Suprapubic skin (tissue), 4 donors: ENCODE measurements around the gene GINS1.

Experiments
- POLR2A ChIP-seq, 2 donors: fragments of 450-650 bp; IDR thresholded peaks; one replicate each; pipeline ENCODE4 v1.6.1; 2017; ENCODE audit warnings: antibody characterized with exemption in 2 of 2, mild to moderate bottlenecking in 2 of 2, moderate library complexity in 2 of 2
- POLR2AphosphoS5 ChIP-seq, 3 donors: sonication (generic); formaldehyde crosslinking; IDR thresholded peaks; one replicate each; pipeline ENCODE4 v1.6.1; 2017; ENCODE audit warnings: antibody characterized with exemption in 3 of 3
- TF ChIP-seq, protein P1 (sequence below), 2 donors: fragments of 200-600 bp in 1 of 2; fragments of 450-650 bp in 1 of 2; sonication (generic) in 1 of 2; IDR thresholded peaks; one replicate each; pipeline ENCODE4 v1.5.1; 2016 to 2019; ENCODE audit warnings: antibody characterized with exemption in 2 of 2, mild to moderate bottlenecking in 1 of 2, moderate library complexity in 1 of 2

DNA sequence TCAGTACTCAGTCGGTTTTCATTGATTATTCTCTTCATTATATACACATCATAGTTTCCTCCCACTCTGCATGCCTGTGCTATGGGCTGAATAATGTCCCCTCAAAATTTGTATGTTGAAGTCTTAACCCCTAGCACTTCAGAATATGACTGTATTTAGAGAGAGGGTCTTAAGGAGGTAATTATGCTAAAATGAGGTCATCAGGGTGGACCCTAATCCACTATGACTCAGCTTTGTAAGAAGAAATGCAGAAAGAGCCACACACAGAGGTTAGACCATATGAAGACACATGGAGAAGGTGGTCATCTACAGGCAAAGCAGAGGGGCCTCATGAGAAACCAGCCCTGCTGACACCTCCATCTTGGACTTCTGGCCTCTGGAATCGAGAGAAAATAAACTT lies 32.6 kb upstream of the GINS1 start:
- TF ChIP-seq, protein P1, sequence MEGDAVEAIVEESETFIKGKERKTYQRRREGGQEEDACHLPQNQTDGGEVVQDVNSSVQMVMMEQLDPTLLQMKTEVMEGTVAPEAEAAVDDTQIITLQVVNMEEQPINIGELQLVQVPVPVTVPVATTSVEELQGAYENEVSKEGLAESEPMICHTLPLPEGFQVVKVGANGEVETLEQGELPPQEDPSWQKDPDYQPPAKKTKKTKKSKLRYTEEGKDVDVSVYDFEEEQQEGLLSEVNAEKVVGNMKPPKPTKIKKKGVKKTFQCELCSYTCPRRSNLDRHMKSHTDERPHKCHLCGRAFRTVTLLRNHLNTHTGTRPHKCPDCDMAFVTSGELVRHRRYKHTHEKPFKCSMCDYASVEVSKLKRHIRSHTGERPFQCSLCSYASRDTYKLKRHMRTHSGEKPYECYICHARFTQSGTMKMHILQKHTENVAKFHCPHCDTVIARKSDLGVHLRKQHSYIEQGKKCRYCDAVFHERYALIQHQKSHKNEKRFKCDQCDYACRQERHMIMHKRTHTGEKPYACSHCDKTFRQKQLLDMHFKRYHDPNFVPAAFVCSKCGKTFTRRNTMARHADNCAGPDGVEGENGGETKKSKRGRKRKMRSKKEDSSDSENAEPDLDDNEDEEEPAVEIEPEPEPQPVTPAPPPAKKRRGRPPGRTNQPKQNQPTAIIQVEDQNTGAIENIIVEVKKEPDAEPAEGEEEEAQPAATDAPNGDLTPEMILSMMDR (IDR thresholded peaks at IDR 0.05): no peak
- TF ChIP-seq POLR2A (IDR thresholded peaks at IDR 0.05) (no peak), POLR2AphosphoS5 (IDR thresholded peaks at IDR 0.05) (no peak)
